HepG2 (cell line): ENCODE results near the gene FIZ1. TPM values are rescaled to one million over a fixed set of nuclear protein-coding genes. Genes with fewer than 3 reads are reported as not detected.

Source experiments
- MED8 ChIP-seq: sonication (generic); formaldehyde crosslinking; IDR thresholded peaks from 2 replicates; pipeline ENCODE4 v1.8.1; 2023; ENCODE audit warnings: mild to moderate bottlenecking, missing genetic modification reagents; ENCODE audit not compliant: insufficient replicate concordance
- ZMAT3 ChIP-seq: sonication (generic); formaldehyde crosslinking; conservative IDR thresholded peaks from 2 replicates; pipeline ENCODE4 v1.7.0; 2021; ENCODE audit warnings: missing genetic modification reagents
- ZNF24 ChIP-seq: fragments of 450-650 bp; IDR thresholded peaks from 2 replicates; pipeline ENCODE4 v1.6.1; 2017; ENCODE audit warnings: antibody characterized with exemption, mild to moderate bottlenecking
- ZNF660 ChIP-seq: sonication (generic); formaldehyde crosslinking; IDR thresholded peaks from 2 replicates; pipeline ENCODE4 v1.5.1; 2020; ENCODE audit warnings: mild to moderate bottlenecking, low read depth, missing genetic modification reagents, borderline replicate concordance
- polyA plus RNA-seq, 8 experiments: library from polyadenylated mRNA; depleted of rRNA in 3 of 8; stranded (reverse) in 7 of 8; unstranded in 1 of 8; fragments of >200 nt; fragmentation: Illumina TruSeq in 4 of 8; extraction: Trizol in 4 of 8; gene quantifications; 2 replicates each; pipeline versions ENCODE4 v1.2.1 to v1.2.3, GENCODE V29; 2011 to 2016; ENCODE audit warnings: low read depth in 4 of 8, missing spikeins in 1 of 8, mixed read lengths in 1 of 8; ENCODE audit not compliant: insufficient read depth in 1 of 8
- total RNA-seq, 5 experiments: library from RNA; depleted of rRNA; stranded (reverse); fragments of >200 nt; fragmentation: Illumina TruSeq; extraction: Trizol; gene quantifications; 2 replicates each; pipeline ENCODE4 v1.2.3, GENCODE V29; 2016; ENCODE audit warnings: low read depth in 1 of 5
- TF ChIP-seq, protein P1 (sequence below): sonication (generic); formaldehyde crosslinking; IDR thresholded peaks from 2 replicates; pipeline ENCODE4 v1.4.0; 2020; ENCODE audit warnings: mild to moderate bottlenecking, missing genetic modification reagents
- TF ChIP-seq, protein P2 (sequence below): sonication (generic); formaldehyde crosslinking; IDR thresholded peaks from 2 replicates; pipeline ENCODE4 v1.4.0; 2020; ENCODE audit warnings: mild to moderate bottlenecking, missing genetic modification reagents
- TF ChIP-seq, protein P3 (sequence below): sonication (generic); formaldehyde crosslinking; IDR thresholded peaks from 2 replicates; pipeline ENCODE4 v1.4.0; 2020; ENCODE audit warnings: missing genetic modification reagents
- TF ChIP-seq, protein P4 (sequence below), 2 experiments: IDR thresholded peaks; 2 replicates each; pipeline ENCODE4 v1.6.1; 2011 to 2012; ENCODE audit warnings: low read length in 2 of 2, borderline replicate concordance in 1 of 2, low read depth in 1 of 2, mild to moderate bottlenecking in 1 of 2, moderate library complexity in 1 of 2
- TF ChIP-seq, protein P5 (sequence below): sonication (generic); formaldehyde crosslinking; IDR thresholded peaks from 2 replicates; pipeline ENCODE4 v1.5.0; 2020; ENCODE audit warnings: mild to moderate bottlenecking, missing genetic modification reagents, borderline replicate concordance

Gene FIZ1
- total and polyA plus RNA-seq, 2 of the 13 experiments (the other 11 are each of a cell fraction or from before 2014, with no cell fraction given): 3.6 to 5.9 TPM

DNA sequence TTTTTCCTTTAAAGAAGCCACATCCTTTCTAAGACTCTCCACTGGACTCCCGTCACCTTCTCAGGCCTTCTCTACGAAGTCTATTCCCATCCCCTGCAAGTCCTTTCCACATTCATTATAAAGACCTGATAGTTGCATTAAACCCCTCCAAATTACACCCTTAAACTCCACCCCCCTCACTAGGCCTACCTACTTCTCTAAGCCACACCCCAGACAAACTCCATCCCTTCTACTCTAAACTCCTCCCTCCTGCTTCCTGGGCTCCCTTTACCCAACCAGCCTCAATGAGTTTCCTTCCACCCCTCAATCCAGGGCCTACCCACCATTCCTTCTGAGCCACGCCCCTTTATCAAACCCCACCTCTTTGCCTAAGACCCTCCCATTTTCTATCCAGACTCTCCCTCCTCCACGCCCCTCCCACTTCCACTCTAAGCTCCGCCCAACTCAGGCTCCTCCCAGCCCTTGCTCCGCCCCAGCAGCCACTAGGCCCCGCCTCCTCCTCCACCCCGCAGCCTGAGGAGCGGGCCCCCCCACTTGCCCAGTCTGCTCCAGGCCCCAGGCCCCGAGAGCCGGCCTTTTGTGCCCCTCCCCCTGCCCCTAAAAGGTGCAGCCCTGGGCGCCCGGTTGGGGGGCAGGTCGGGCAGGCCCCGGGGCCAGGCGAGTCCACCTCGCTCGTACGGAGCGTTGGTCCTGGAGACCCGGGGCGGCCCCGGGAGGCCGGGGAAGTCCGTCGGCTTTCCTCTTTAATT lies 424 bp downstream of the FIZ1 start (continued):
- TF ChIP-seq, protein P1, sequence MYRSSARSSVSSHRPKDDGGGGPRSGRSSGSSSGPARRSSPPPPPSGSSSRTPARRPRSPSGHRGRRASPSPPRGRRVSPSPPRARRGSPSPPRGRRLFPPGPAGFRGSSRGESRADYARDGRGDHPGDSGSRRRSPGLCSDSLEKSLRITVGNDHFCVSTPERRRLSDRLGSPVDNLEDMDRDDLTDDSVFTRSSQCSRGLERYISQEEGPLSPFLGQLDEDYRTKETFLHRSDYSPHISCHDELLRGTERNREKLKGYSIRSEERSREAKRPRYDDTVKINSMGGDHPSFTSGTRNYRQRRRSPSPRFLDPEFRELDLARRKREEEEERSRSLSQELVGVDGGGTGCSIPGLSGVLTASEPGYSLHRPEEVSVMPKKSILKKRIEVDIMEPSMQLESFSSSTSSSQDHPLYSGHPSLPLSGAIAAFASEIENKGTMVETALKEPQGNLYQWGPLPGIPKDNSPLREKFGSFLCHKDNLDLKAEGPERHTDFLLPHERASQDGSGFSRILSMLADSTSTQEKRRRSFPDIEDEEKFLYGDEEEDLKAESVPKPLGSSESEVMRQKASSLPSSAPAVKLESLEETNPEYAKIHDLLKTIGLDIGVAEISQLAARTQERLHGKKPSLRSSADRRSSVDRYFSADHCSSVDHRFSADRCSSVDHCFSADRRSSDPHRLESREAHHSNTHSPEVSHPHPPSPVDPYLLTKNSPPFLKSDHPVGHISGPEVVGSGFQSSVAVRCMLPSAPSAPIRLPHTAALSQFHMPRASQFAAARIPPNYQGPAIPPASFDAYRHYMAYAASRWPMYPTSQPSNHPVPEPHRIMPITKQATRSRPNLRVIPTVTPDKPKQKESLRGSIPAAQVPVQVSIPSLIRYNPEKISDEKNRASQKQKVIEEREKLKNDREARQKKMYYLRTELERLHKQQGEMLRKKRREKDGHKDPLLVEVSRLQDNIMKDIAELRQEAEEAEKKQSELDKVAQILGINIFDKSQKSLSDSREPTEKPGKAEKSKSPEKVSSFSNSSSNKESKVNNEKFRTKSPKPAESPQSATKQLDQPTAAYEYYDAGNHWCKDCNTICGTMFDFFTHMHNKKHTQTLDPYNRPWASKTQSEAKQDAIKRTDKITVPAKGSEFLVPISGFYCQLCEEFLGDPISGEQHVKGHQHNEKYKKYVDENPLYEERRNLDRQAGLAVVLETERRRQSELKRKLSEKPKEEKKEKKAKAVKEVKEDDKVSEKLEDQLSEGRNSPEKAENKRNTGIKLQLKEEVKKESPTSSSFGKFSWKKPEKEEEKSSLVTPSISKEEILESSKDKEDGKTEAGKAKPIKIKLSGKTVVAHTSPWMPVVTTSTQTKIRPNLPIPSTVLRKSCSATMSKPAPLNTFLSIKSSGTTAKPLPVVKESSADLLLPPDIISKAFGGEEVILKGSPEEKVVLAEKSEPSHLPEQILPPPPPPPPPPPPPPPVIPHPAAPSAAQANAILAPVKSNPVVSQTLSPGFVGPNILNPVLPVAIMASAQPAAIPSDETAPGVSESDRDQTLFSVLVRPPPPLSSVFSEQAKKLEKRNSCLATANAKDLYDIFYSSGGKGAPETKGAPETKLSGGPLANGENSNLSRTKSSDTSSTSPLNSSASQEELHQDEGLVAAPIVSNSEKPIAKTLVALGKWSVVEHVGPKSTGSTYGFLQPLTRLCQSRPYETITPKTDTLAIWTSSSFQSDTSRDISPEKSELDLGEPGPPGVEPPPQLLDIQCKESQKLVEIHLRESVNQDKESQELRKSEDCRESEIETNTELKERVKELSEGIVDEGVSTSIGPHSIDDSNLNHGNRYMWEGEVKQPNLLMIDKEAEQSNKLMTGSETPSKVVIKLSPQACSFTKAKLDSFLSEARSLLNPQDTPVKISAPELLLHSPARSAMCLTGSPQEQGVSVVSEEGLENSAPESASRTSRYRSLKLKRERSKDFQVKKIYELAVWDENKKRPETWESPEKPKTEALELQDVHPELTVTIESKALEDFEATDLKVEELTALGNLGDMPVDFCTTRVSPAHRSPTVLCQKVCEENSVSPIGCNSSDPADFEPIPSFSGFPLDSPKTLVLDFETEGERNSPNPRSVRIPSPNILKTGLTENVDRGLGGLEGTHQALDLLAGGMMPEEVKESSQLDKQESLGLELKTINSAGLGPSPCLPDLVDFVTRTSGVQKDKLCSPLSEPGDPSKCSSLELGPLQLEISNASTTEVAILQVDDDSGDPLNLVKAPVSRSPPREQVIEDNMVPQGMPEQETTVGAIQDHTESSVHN (CRISPR knock-in tag): no peak
- TF ChIP-seq ZMAT3 (CRISPR knock-in tag) (no peak), ZNF660 (CRISPR knock-in tag) (no peak), MED8 (no peak), ZNF24 (no peak)
- TF ChIP-seq, protein P2, sequence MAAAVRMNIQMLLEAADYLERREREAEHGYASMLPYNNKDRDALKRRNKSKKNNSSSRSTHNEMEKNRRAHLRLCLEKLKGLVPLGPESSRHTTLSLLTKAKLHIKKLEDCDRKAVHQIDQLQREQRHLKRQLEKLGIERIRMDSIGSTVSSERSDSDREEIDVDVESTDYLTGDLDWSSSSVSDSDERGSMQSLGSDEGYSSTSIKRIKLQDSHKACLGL (CRISPR knock-in tag): peak; percentile 67; the same call in 1 of the 2 replicates
- TF ChIP-seq, protein P3, sequence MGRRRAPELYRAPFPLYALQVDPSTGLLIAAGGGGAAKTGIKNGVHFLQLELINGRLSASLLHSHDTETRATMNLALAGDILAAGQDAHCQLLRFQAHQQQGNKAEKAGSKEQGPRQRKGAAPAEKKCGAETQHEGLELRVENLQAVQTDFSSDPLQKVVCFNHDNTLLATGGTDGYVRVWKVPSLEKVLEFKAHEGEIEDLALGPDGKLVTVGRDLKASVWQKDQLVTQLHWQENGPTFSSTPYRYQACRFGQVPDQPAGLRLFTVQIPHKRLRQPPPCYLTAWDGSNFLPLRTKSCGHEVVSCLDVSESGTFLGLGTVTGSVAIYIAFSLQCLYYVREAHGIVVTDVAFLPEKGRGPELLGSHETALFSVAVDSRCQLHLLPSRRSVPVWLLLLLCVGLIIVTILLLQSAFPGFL (CRISPR knock-in tag): no peak
- TF ChIP-seq, protein P4, sequence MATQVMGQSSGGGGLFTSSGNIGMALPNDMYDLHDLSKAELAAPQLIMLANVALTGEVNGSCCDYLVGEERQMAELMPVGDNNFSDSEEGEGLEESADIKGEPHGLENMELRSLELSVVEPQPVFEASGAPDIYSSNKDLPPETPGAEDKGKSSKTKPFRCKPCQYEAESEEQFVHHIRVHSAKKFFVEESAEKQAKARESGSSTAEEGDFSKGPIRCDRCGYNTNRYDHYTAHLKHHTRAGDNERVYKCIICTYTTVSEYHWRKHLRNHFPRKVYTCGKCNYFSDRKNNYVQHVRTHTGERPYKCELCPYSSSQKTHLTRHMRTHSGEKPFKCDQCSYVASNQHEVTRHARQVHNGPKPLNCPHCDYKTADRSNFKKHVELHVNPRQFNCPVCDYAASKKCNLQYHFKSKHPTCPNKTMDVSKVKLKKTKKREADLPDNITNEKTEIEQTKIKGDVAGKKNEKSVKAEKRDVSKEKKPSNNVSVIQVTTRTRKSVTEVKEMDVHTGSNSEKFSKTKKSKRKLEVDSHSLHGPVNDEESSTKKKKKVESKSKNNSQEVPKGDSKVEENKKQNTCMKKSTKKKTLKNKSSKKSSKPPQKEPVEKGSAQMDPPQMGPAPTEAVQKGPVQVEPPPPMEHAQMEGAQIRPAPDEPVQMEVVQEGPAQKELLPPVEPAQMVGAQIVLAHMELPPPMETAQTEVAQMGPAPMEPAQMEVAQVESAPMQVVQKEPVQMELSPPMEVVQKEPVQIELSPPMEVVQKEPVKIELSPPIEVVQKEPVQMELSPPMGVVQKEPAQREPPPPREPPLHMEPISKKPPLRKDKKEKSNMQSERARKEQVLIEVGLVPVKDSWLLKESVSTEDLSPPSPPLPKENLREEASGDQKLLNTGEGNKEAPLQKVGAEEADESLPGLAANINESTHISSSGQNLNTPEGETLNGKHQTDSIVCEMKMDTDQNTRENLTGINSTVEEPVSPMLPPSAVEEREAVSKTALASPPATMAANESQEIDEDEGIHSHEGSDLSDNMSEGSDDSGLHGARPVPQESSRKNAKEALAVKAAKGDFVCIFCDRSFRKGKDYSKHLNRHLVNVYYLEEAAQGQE (IDR thresholded peaks at IDR 0.05; ENCODE audit: borderline replicate concordance in 1 of 2, low read depth in 1 of 2, low read length in 2 of 2): peak in 1 of 2 experiments; percentile 40; a peak in 1 of 4 replicates
- TF ChIP-seq, protein P5, sequence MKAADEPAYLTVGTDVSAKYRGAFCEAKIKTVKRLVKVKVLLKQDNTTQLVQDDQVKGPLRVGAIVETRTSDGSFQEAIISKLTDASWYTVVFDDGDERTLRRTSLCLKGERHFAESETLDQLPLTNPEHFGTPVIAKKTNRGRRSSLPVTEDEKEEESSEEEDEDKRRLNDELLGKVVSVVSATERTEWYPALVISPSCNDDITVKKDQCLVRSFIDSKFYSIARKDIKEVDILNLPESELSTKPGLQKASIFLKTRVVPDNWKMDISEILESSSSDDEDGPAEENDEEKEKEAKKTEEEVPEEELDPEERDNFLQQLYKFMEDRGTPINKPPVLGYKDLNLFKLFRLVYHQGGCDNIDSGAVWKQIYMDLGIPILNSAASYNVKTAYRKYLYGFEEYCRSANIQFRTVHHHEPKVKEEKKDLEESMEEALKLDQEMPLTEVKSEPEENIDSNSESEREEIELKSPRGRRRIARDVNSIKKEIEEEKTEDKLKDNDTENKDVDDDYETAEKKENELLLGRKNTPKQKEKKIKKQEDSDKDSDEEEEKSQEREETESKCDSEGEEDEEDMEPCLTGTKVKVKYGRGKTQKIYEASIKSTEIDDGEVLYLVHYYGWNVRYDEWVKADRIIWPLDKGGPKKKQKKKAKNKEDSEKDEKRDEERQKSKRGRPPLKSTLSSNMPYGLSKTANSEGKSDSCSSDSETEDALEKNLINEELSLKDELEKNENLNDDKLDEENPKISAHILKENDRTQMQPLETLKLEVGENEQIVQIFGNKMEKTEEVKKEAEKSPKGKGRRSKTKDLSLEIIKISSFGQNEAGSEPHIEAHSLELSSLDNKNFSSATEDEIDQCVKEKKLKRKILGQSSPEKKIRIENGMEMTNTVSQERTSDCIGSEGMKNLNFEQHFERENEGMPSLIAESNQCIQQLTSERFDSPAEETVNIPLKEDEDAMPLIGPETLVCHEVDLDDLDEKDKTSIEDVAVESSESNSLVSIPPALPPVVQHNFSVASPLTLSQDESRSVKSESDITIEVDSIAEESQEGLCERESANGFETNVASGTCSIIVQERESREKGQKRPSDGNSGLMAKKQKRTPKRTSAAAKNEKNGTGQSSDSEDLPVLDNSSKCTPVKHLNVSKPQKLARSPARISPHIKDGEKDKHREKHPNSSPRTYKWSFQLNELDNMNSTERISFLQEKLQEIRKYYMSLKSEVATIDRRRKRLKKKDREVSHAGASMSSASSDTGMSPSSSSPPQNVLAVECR (CRISPR knock-in tag): no peak
